Dendritic cell treated with granulocyte-macrophage colony-stimulating factor and Interleukin-4, amounts not matched to agents 40 ng/mL and 50 ng/mL, for 4 days (primary cell): ENCODE data around the gene DRD3.

Source experiments
- H3K27ac Mint-ChIP-seq: one replicate; pipeline ENCODE4 v1.8.0; 2022; ENCODE audit warnings: mild to moderate bottlenecking, mixed read lengths
- H3K27me3 Mint-ChIP-seq: one replicate; pipeline ENCODE4 v1.8.0; 2022; ENCODE audit warnings: mild to moderate bottlenecking, mixed read lengths
- H3K36me3 Mint-ChIP-seq: one replicate; pipeline ENCODE4 v1.8.0; 2022; ENCODE audit warnings: low read depth, mixed read lengths
- H3K4me1 Mint-ChIP-seq: one replicate; pipeline ENCODE4 v1.8.0; 2022; ENCODE audit warnings: low read depth, mixed read lengths
- H3K4me3 Mint-ChIP-seq: one replicate; pipeline ENCODE4 v1.8.0; 2022; ENCODE audit warnings: mild to moderate bottlenecking, moderate library complexity, mixed read lengths
- H3K9me3 Mint-ChIP-seq: one replicate; pipeline ENCODE4 v1.8.0; 2022; ENCODE audit warnings: mixed read lengths
- intact Hi-C: fragments of 100-400 bp; cut with micrococcal nuclease; formaldehyde crosslinking; loops from one replicate; pipeline ENCODE4 v1.15.0; 2022

DRD3 gene

GRCh38 chr3:114178770-114179368 is at the start of gene DRD3:
Gene DRD3 (minus strand): TSS chr3:114179052. CDS start chr3:114171992, 7,060 bp downstream.
- no peak within 1 kb of the TSS for H3K27ac Mint-ChIP-seq
- H3K36me3 Mint-ChIP-seq: no peaks in the 10 kb centered on the region
- H3K4me3 Mint-ChIP-seq: no peak within 1 kb of the TSS
- no peaks in the 10 kb centered on the region for H3K4me1 Mint-ChIP-seq
- peaks cover 6% of the 10 kb centered on the region for H3K27me3 Mint-ChIP-seq
- no peaks in the 10 kb centered on the region for H3K9me3 Mint-ChIP-seq
- intact Hi-C loops: no loop called here

- Mint-ChIP-seq H3K36me3 (no peaks in the 10 kb centered on the region), H3K27me3 (no peaks in the 10 kb centered on the region), H3K9me3 (peaks cover 17% of the 10 kb centered on the region), H3K4me1 (no peaks in the 10 kb centered on the region), H3K27ac (no peak overlapping the region), H3K4me3 (no peak overlapping the region)
- intact Hi-C loops: no loop called here
Measured at GRCh38 chr3:114227076-114227475, 48.2 kb upstream of the DRD3 start.

- no peaks in the 10 kb centered on the region for H3K4me1 Mint-ChIP-seq
- no peaks in the 10 kb centered on the region for H3K27me3 Mint-ChIP-seq
- no peak overlapping the region for H3K27ac Mint-ChIP-seq
Measured at GRCh38 chr3:114226313-114226712, 47.5 kb upstream of the DRD3 start.

GRCh38 chr3:114223143-114223542 is 44.3 kb upstream of the DRD3 start:
- Mint-ChIP-seq H3K36me3 (no peaks in the 10 kb centered on the region), H3K27me3 (no peaks in the 10 kb centered on the region), H3K4me3 (no peak overlapping the region), H3K4me1 (no peaks in the 10 kb centered on the region), H3K27ac (no peak overlapping the region), H3K9me3 (peaks cover 17% of the 10 kb centered on the region)
- intact Hi-C loops: no loop called here

More at GRCh38 chr3:114226313-114226712, 47.5 kb upstream of the DRD3 start:
- H3K36me3 Mint-ChIP-seq: no peaks in the 10 kb centered on the region
- H3K9me3 Mint-ChIP-seq: peaks cover 17% of the 10 kb centered on the region
- H3K4me3 Mint-ChIP-seq: no peak overlapping the region
- intact Hi-C loops: no loop called here

GRCh38 chr3:114221881-114222264 is 43.0 kb upstream of the DRD3 start:
- Mint-ChIP-seq H3K36me3 (no peaks in the 10 kb centered on the region), H3K9me3 (peaks cover 17% of the 10 kb centered on the region), H3K27ac (no peak overlapping the region), H3K4me1 (no peaks in the 10 kb centered on the region), H3K27me3 (no peaks in the 10 kb centered on the region), H3K4me3 (no peak overlapping the region)
- intact Hi-C loops: no loop called here

GRCh38 chr3:114221165-114221880 is 42.5 kb upstream of the DRD3 start:
- Mint-ChIP-seq H3K9me3 (peaks cover 17% of the 10 kb centered on the region), H3K4me1 (no peaks in the 10 kb centered on the region), H3K27ac (no peak overlapping the region), H3K4me3 (no peak overlapping the region), H3K27me3 (no peaks in the 10 kb centered on the region), H3K36me3 (no peaks in the 10 kb centered on the region)
- intact Hi-C loops: no loop called here

- no peaks in the 10 kb centered on the region for H3K27me3 Mint-ChIP-seq
- no peak overlapping the region for H3K4me3 Mint-ChIP-seq
- intact Hi-C loops: no loop called here
- no peaks in the 10 kb centered on the region for H3K36me3 Mint-ChIP-seq
- H3K27ac Mint-ChIP-seq: no peak overlapping the region
- H3K4me1 Mint-ChIP-seq: no peaks in the 10 kb centered on the region
- H3K9me3 Mint-ChIP-seq: peaks cover 8% of the 10 kb centered on the region
Measured at GRCh38 chr3:114219741-114220140, 40.9 kb upstream of the DRD3 start.

GRCh38 chr3:114218578-114219185 is 39.8 kb upstream of the DRD3 start:
- intact Hi-C loops: no loop called here
- H3K36me3 Mint-ChIP-seq: no peaks in the 10 kb centered on the region
- H3K4me1 Mint-ChIP-seq: no peaks in the 10 kb centered on the region
- H3K4me3 Mint-ChIP-seq: no peak overlapping the region
- no peaks in the 10 kb centered on the region for H3K9me3 Mint-ChIP-seq
- H3K27ac Mint-ChIP-seq: no peak overlapping the region
- no peaks in the 10 kb centered on the region for H3K27me3 Mint-ChIP-seq

- Mint-ChIP-seq H3K27ac (no peak overlapping the region), H3K4me1 (no peaks in the 10 kb centered on the region), H3K4me3 (no peak overlapping the region), H3K36me3 (no peaks in the 10 kb centered on the region), H3K27me3 (no peaks in the 10 kb centered on the region), H3K9me3 (no peaks in the 10 kb centered on the region)
- intact Hi-C loops: no loop called here
Measured at GRCh38 chr3:114218006-114218405, 39.2 kb upstream of the DRD3 start.

GRCh38 chr3:114217266-114217665 is 38.4 kb upstream of the DRD3 start:
- Mint-ChIP-seq H3K36me3 (no peaks in the 10 kb centered on the region), H3K27ac (no peak overlapping the region), H3K27me3 (no peaks in the 10 kb centered on the region), H3K9me3 (no peaks in the 10 kb centered on the region), H3K4me3 (no peak overlapping the region), H3K4me1 (no peaks in the 10 kb centered on the region)
- intact Hi-C loops: no loop called here

- intact Hi-C loops: no loop called here
- no peak overlapping the region for H3K4me3 Mint-ChIP-seq
- no peaks in the 10 kb centered on the region for H3K27me3 Mint-ChIP-seq
- no peak overlapping the region for H3K27ac Mint-ChIP-seq
- H3K9me3 Mint-ChIP-seq: no peaks in the 10 kb centered on the region
- no peaks in the 10 kb centered on the region for H3K4me1 Mint-ChIP-seq
- H3K36me3 Mint-ChIP-seq: no peaks in the 10 kb centered on the region
Measured at GRCh38 chr3:114216186-114216970, 37.5 kb upstream of the DRD3 start.

GRCh38 chr3:114214542-114215341 is 35.9 kb upstream of the DRD3 start:
- H3K27me3 Mint-ChIP-seq: no peaks in the 10 kb centered on the region
- no peaks in the 10 kb centered on the region for H3K4me1 Mint-ChIP-seq
- no peaks in the 10 kb centered on the region for H3K9me3 Mint-ChIP-seq
- no peak overlapping the region for H3K27ac Mint-ChIP-seq
- intact Hi-C loops: no loop called here
- H3K4me3 Mint-ChIP-seq: no peak overlapping the region
- no peaks in the 10 kb centered on the region for H3K36me3 Mint-ChIP-seq

- intact Hi-C loops: no loop called here
- no peaks in the 10 kb centered on the region for H3K27me3 Mint-ChIP-seq
- H3K4me1 Mint-ChIP-seq: no peaks in the 10 kb centered on the region
- no peak overlapping the region for H3K4me3 Mint-ChIP-seq
- H3K36me3 Mint-ChIP-seq: no peaks in the 10 kb centered on the region
- no peaks in the 10 kb centered on the region for H3K9me3 Mint-ChIP-seq
- no peak overlapping the region for H3K27ac Mint-ChIP-seq
Measured at GRCh38 chr3:114213627-114214541, 35.0 kb upstream of the DRD3 start.
